ENCODE measurements around the gene FTCD. TPM values are rescaled to one million over a fixed set of nuclear protein-coding genes. Genes with fewer than 3 reads are reported as not detected.

The FTCD gene
- polyA plus RNA-seq, 3 donors: not detected

DNA sequence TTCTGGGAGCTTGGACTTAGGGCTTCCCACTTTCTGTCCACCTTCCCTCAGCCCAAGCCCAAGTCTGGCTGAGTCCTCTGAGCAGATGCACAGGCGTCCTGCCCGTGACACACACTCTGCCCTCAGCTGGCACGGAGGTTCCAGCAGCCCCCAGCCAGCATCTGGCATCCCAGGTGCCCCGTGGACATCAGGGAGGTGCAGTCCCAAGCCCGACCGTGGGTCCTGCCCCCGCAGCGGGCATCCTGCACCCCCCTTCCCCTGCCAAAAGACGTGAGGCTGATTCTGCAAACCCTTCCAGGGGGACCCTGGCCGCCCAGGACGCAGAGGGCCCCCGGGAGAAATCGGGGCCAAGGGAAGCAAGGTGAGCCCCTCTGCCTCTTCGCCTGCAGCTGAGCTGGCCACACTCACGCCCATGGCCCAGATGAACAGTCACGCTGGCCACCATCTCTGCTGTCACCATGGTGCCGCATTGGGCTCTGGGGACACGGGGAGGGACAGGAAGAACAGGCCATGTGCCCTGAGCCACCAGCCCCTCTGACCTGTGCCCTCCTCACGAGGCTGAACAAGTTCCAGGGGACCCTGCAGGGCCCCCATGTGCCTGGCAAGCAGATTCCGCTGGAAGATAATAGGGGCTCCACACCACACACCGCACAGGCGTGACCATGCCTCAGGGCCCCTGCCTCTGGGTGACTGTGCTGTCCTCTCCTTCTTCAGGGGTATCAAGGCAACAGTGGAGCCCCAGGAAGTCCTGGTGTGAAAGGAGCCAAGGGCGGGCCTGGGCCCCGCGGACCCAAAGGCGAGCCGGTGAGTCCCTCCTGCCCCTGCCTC, 36.8 kb downstream of the FTCD start:
- Histone ChIP-seq H3K4me2 (replicated peaks; ENCODE audit: extremely low read depth, low read length, poor library complexity, severe bottlenecking) (no peak overlapping the region), H3K27ac (ENCODE audit: low read depth in 1 of 2, low read length in 2 of 2) (no peak overlapping the region), H4K20me1 (ENCODE audit: insufficient read depth, low read length) (no peaks in the 10 kb centered on the region), H3K4me3 (replicated peaks in 1 of 3; ENCODE audit: low read depth in 2 of 3, low read length in 3 of 3) (no peak overlapping the region), H3K36me3 (replicated peaks in 1 of 2; ENCODE audit: control insufficient read depth in 1 of 2, insufficient read depth in 2 of 2, low read length in 2 of 2) (no peaks in the 10 kb centered on the region), H3K4me1 (ENCODE audit: control insufficient read depth in 1 of 2, insufficient read depth in 2 of 2, low read length in 2 of 2) (no peaks in the 10 kb centered on the region), H3K79me2 (ENCODE audit: insufficient read depth, low read length) (no peaks in the 10 kb centered on the region), H2AFZ (ENCODE audit: insufficient read depth, low read depth, low read length, poor library complexity, severe bottlenecking) (no peak overlapping the region), H3K9ac (ENCODE audit: insufficient read depth, low read length, poor library complexity, severe bottlenecking) (no peak overlapping the region), H3K9me3 (replicated peaks in 1 of 2; ENCODE audit: control insufficient read depth in 1 of 2, insufficient read depth in 1 of 2, low read length in 2 of 2) (peaks cover 5 to 16% of the 10 kb centered on the region in 2 donors), H3K27me3 (ENCODE audit: control insufficient read depth in 2 of 2, insufficient read depth in 2 of 2, low read length in 2 of 2) (no peaks in the 10 kb centered on the region)
- Mint-ChIP-seq H3K27me3 (ENCODE audit: low read depth in 3 of 3) (peaks cover 2 to 3% (median 2%) of the 10 kb centered on the region in 3 donors), H3K27ac (no peak overlapping the region), H3K4me1 (no peaks in the 10 kb centered on the region), H3K4me3 (no peak overlapping the region), H3K36me3 (no peaks in the 10 kb centered on the region), H3K9me3 (peaks cover 0 to 19% (median 7%) of the 10 kb centered on the region in 7 donors)
- WGBS (ENCODE audit: insufficient coverage): 92% methylated on average over 27 of the region's 27 CpGs
- no peak for DNase-seq
- intact Hi-C loops (cut with micrococcal nuclease): no loop called here
- TF ChIP-seq CTCF (IDR thresholded peaks at IDR 0.05): no peak

- H3K36me3 ChIP-seq (replicated peaks in 1 of 2; ENCODE audit: control insufficient read depth in 1 of 2, insufficient read depth in 2 of 2, low read length in 2 of 2): no peaks in the 10 kb centered on the region
- peaks cover 1 to 3% (median 2%) of the 10 kb centered on the region in 3 donors for H3K27me3 Mint-ChIP-seq (ENCODE audit: low read depth in 3 of 3)
- no peak for DNase-seq
These were observed 37.6 kb downstream of the FTCD start for GRCh38 chr21:46117586-46118315.

More at GRCh38 chr21:46117586-46118315, 37.6 kb downstream of the FTCD start:
- H3K4me3 ChIP-seq (replicated peaks in 1 of 3; ENCODE audit: low read depth in 2 of 3, low read length in 3 of 3): no peak overlapping the region
- H3K4me1 ChIP-seq (ENCODE audit: control insufficient read depth in 1 of 2, insufficient read depth in 2 of 2, low read length in 2 of 2): no peaks in the 10 kb centered on the region
- Mint-ChIP-seq H3K27ac (no peak overlapping the region), H3K36me3 (no peaks in the 10 kb centered on the region), H3K4me1 (no peaks in the 10 kb centered on the region), H3K9me3 (peaks cover 0 to 20% (median 9%) of the 10 kb centered on the region in 7 donors), H3K4me3 (no peak overlapping the region)
- no peak overlapping the region for H3K9ac ChIP-seq (ENCODE audit: insufficient read depth, low read length, poor library complexity, severe bottlenecking)
- H3K27me3 ChIP-seq (ENCODE audit: control insufficient read depth in 2 of 2, insufficient read depth in 2 of 2, low read length in 2 of 2): no peaks in the 10 kb centered on the region
- H3K9me3 ChIP-seq (replicated peaks in 1 of 2; ENCODE audit: control insufficient read depth in 1 of 2, insufficient read depth in 1 of 2, low read length in 2 of 2): peaks cover 5 to 16% of the 10 kb centered on the region in 2 donors
- H2AFZ ChIP-seq (ENCODE audit: insufficient read depth, low read depth, low read length, poor library complexity, severe bottlenecking): no peak overlapping the region
- TF ChIP-seq CTCF (IDR thresholded peaks at IDR 0.05): no peak
- no peaks in the 10 kb centered on the region for H4K20me1 ChIP-seq (ENCODE audit: insufficient read depth, low read length)
- H3K79me2 ChIP-seq (ENCODE audit: insufficient read depth, low read length): no peaks in the 10 kb centered on the region
- no peak overlapping the region for H3K4me2 ChIP-seq (replicated peaks; ENCODE audit: extremely low read depth, low read length, poor library complexity, severe bottlenecking)
- 82% methylated on average over 19 of the region's 29 CpGs for WGBS (ENCODE audit: insufficient coverage)
- intact Hi-C loops (cut with micrococcal nuclease): no loop called here
- H3K27ac ChIP-seq (ENCODE audit: low read depth in 1 of 2, low read length in 2 of 2): no peak overlapping the region

Data from CD14-positive monocyte (primary cell).